HL-60 (cell line): ENCODE data around the gene MAP3K4.

Experiments used
- DNase-seq, 2 experiments: peaks; one replicate each; pipeline ENCODE4 v3.0.0-alpha.2; 2010 to 2020; ENCODE audit warnings: low read depth in 1 of 2, low spot score in 1 of 2
- H3K27ac ChIP-seq: fragments of 250-450 bp; sonication (Bioruptor Pico); replicated peaks from 2 replicates; pipeline ENCODE4 v1.5.1; 2020; ENCODE audit warnings: mild to moderate bottlenecking, moderate library complexity
- H3K27me3 ChIP-seq: fragments of 250-450 bp; sonication (Bioruptor Pico); 2 replicates; pipeline ENCODE4 v1.5.1; 2021; ENCODE audit warnings: mild to moderate bottlenecking, moderate library complexity; ENCODE audit not compliant: insufficient read depth, poor library complexity, severe bottlenecking
- H3K4me3 ChIP-seq: replicated peaks from 2 replicates; pipeline ENCODE4 v1.5.1; 2011; ENCODE audit warnings: mild to moderate bottlenecking, control low read depth, low read length; ENCODE audit not compliant: insufficient read depth
- CTCF ChIP-seq: IDR thresholded peaks from one replicate; pipeline ENCODE4 v1.5.1; 2011; ENCODE audit warnings: low read length, control low read depth, inconsistent platforms; ENCODE audit not compliant: insufficient read depth
- GABPA ChIP-seq: IDR thresholded peaks from 2 replicates; pipeline ENCODE4 v1.6.1; 2012; ENCODE audit warnings: low read depth
- POLR2AphosphoS5 ChIP-seq: IDR thresholded peaks from 2 replicates; pipeline ENCODE4 v1.6.1; 2012; ENCODE audit warnings: low read depth
- REST ChIP-seq: IDR thresholded peaks from 2 replicates; pipeline ENCODE4 v1.6.1; 2012; ENCODE audit warnings: low read depth; ENCODE audit not compliant: insufficient replicate concordance
- SPI1 ChIP-seq: IDR thresholded peaks from 2 replicates; pipeline ENCODE4 v1.6.1; 2012; ENCODE audit warnings: low read depth, mild to moderate bottlenecking, borderline replicate concordance

The MAP3K4 gene

GRCh38 chr6:161125591-161125990 is 134.0 kb downstream of the MAP3K4 start:
- no peaks in the 10 kb centered on the region for H3K27me3 ChIP-seq
- TF ChIP-seq POLR2AphosphoS5 (no peak), GABPA (no peak), REST (no peak), CTCF (no peak), SPI1 (no peak)
- H3K27ac ChIP-seq: no peak overlapping the region
- H3K4me3 ChIP-seq: no peak overlapping the region
- DNase-seq: no peak

GRCh38 chr6:161127071-161127740 is 135.6 kb downstream of the MAP3K4 start:
- no peak for DNase-seq
- no peak for TF ChIP-seq SPI1
- no peak for TF ChIP-seq POLR2AphosphoS5
- TF ChIP-seq REST: no peak
- TF ChIP-seq GABPA: no peak
- no peak for TF ChIP-seq CTCF
- H3K4me3 ChIP-seq: no peak overlapping the region
- no peaks in the 10 kb centered on the region for H3K27me3 ChIP-seq
- no peak overlapping the region for H3K27ac ChIP-seq

GRCh38 chr6:161128230-161128629 is 136.7 kb downstream of the MAP3K4 start:
- DNase-seq: no peak
- Histone ChIP-seq H3K27ac (no peak overlapping the region), H3K27me3 (no peaks in the 10 kb centered on the region), H3K4me3 (no peak overlapping the region)
- TF ChIP-seq REST: no peak
- TF ChIP-seq CTCF: no peak
